Neural progenitor cell (in vitro differentiated cells): ENCODE measurements around the gene LGALS1.

Experiments
- EZH2 ChIP-seq: fragments of 200-600 bp; sonication (generic); IDR thresholded peaks from 2 replicates; pipeline ENCODE4 v1.6.1; 2017; ENCODE audit warnings: antibody characterized with exemption, mild to moderate bottlenecking, moderate library complexity
- TF ChIP-seq, protein P1 (sequence below): fragments of 200-600 bp; sonication (generic); IDR thresholded peaks from 2 replicates; pipeline ENCODE4 v1.5.1; 2017; ENCODE audit warnings: antibody characterized with exemption, mild to moderate bottlenecking

DNA sequence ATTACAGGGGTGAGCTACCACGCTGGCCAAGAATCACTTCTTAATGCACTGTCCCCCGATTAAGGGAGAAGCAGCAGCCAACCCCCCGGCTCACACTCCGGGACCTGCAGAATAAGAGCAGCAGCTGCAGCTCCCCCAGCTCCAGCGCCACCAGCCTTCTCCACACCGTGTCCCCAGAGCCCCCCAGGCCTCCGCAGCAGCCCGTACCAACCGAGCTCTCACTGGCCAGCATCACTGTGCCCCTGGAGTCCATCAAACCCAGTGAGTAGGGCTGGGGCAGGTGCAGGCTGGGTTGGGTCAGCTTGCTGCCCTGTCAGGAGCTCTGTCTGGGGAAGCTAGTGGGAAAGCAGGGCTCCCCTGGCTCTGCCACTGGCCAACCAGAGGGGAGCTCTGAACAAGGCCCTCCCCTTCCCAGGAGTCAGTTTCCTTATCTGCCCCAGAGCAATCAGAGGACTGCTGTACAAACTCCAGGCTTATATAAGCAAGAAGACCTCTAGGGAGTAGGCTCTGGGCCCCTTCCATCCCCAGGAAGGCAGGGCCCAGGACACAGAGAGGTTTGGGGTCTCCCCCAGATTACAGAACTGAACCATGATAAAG is 44.5 kb upstream of the LGALS1 start:
- TF ChIP-seq, protein P1, sequence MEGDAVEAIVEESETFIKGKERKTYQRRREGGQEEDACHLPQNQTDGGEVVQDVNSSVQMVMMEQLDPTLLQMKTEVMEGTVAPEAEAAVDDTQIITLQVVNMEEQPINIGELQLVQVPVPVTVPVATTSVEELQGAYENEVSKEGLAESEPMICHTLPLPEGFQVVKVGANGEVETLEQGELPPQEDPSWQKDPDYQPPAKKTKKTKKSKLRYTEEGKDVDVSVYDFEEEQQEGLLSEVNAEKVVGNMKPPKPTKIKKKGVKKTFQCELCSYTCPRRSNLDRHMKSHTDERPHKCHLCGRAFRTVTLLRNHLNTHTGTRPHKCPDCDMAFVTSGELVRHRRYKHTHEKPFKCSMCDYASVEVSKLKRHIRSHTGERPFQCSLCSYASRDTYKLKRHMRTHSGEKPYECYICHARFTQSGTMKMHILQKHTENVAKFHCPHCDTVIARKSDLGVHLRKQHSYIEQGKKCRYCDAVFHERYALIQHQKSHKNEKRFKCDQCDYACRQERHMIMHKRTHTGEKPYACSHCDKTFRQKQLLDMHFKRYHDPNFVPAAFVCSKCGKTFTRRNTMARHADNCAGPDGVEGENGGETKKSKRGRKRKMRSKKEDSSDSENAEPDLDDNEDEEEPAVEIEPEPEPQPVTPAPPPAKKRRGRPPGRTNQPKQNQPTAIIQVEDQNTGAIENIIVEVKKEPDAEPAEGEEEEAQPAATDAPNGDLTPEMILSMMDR, result no peak
- TF ChIP-seq EZH2, result no peak
